GM12878 (cell line): ENCODE data around the gene CACNA1B. TPM values are rescaled to one million over a fixed set of nuclear protein-coding genes. Genes with fewer than 3 reads are reported as not detected.

Source experiments
- ATAC-seq: fragments of 200-7000 bp; cut with Tn5 transposase; 3 replicates; pipeline ENCODE4 v1.9.1; 2020; ENCODE audit warnings: mild to moderate bottlenecking, moderate library complexity
- BruUV-seq: library from RNA; stranded (reverse); fragments of 400-500 nt; replicated peaks from 2 replicates; lab custom pipeline; 2021; lab: Mats Ljungman, UMichigan
- CTCF ChIA-PET: fragments of 300-600 bp; sonication (Branson Sonifier 250); formaldehyde crosslinking; extraction: SDS; loops from one replicate; lab custom pipeline; 2021; ENCODE audit warnings: inconsistent platforms; lab: Yijun Ruan, JAX
- POLR2A ChIA-PET: fragments of 350-600 bp; formaldehyde crosslinking; extraction: SDS; loops from one replicate; lab custom pipeline; 2021; ENCODE audit warnings: inconsistent platforms; lab: Charles Lee
- RAD21 ChIA-PET: fragments of 300-600 bp; sonication (Branson Sonifier 250); formaldehyde crosslinking; loops from one replicate; lab custom pipeline; 2023; ENCODE audit warnings: antibody characterized with exemption; ENCODE audit not compliant: unreplicated experiment; lab: Charles Lee
- SMC1A ChIA-PET: fragments of 300-600 bp; sonication (Branson Sonifier 250); formaldehyde crosslinking; loops from one replicate; lab custom pipeline; 2023; ENCODE audit not compliant: unreplicated experiment, uncharacterized antibody; lab: Charles Lee
- DNase-seq: peaks from one replicate; pipeline ENCODE4 v3.0.0-alpha.2; 2011; ENCODE audit warnings: low read depth, low spot score
- FAIRE-seq: peaks from 3 replicates; lab custom pipeline; 2011; peaks lifted over from hg19 to GRCh38; lab: Jason Lieb, UNC
- H2AFZ ChIP-seq: 2 replicates; pipeline ENCODE4 v1.6.0; 2011; ENCODE audit warnings: low read depth, low read length, control low read depth; ENCODE audit not compliant: control insufficient read depth
- H3K27ac ChIP-seq: 2 replicates; pipeline ENCODE4 v1.5.1; 2011; ENCODE audit warnings: control low read depth; ENCODE audit not compliant: control insufficient read depth, insufficient read depth
- H3K27me3 ChIP-seq, 2 experiments: replicated peaks in 1 of 2; 2 replicates each; pipeline versions ENCODE4 v1.6.0 to v1.6.1; 2011; ENCODE audit warnings: low read length in 1 of 2; ENCODE audit not compliant: control insufficient read depth in 2 of 2, insufficient read depth in 2 of 2
- H3K36me3 ChIP-seq, 2 experiments: 2 replicates each; pipeline ENCODE4 v1.5.1; 2011; ENCODE audit warnings: low read length in 1 of 2; ENCODE audit not compliant: control insufficient read depth in 2 of 2, insufficient read depth in 2 of 2
- H3K4me1 ChIP-seq: 2 replicates; pipeline ENCODE4 v1.6.1; 2011; ENCODE audit warnings: mild to moderate bottlenecking, low read length, moderate library complexity, mixed read lengths; ENCODE audit not compliant: control insufficient read depth, insufficient read depth
- H3K4me2 ChIP-seq: 2 replicates; pipeline ENCODE4 v1.6.0; 2011; ENCODE audit warnings: control low read depth; ENCODE audit not compliant: control insufficient read depth, insufficient read depth
- H3K4me3 ChIP-seq: fragments of 200-600 bp; sonication (generic); 2 replicates; pipeline ENCODE4 v1.5.1; 2016
- H3K79me2 ChIP-seq: 2 replicates; pipeline ENCODE4 v1.6.0; 2011; ENCODE audit warnings: low read length; ENCODE audit not compliant: control insufficient read depth, insufficient read depth
- H3K9ac ChIP-seq: 2 replicates; pipeline ENCODE4 v1.8.0; 2011; ENCODE audit warnings: low read length, control low read depth, mixed read lengths; ENCODE audit not compliant: control insufficient read depth, insufficient read depth
- H3K9me3 ChIP-seq: replicated peaks from 3 replicates; pipeline ENCODE4 v1.5.1; 2011; ENCODE audit warnings: mild to moderate bottlenecking, low read length; ENCODE audit not compliant: control insufficient read depth, insufficient read depth
- H4K20me1 ChIP-seq: 2 replicates; pipeline ENCODE4 v1.6.0; 2011; ENCODE audit not compliant: control insufficient read depth, insufficient read depth
- ATF3 ChIP-seq: IDR thresholded peaks from 2 replicates; pipeline ENCODE4 v1.6.1; 2011; ENCODE audit warnings: low read depth, mild to moderate bottlenecking, low read length, moderate library complexity, borderline replicate concordance; ENCODE audit errors: extremely low read depth
- BCL11A ChIP-seq: IDR thresholded peaks from 2 replicates; pipeline ENCODE4 v1.6.1; 2011; ENCODE audit warnings: low read depth, low read length
- IKZF2 ChIP-seq, 2 experiments: fragments of 450-650 bp; IDR thresholded peaks; 2 replicates each; pipeline ENCODE4 v1.6.1; 2017; ENCODE audit warnings: mild to moderate bottlenecking in 2 of 2, moderate library complexity in 2 of 2
- KDM1A ChIP-seq: fragments of 200-600 bp; sonication (generic); IDR thresholded peaks from 2 replicates; pipeline ENCODE4 v1.6.1; 2016; ENCODE audit warnings: borderline replicate concordance
- MEF2A ChIP-seq: IDR thresholded peaks from 2 replicates; pipeline ENCODE4 v1.6.1; 2011; ENCODE audit warnings: low read depth, mild to moderate bottlenecking, low read length, moderate library complexity; ENCODE audit not compliant: insufficient read depth
- NR2C1 ChIP-seq: fragments of 450-650 bp; IDR thresholded peaks from 2 replicates; pipeline ENCODE4 v1.6.1; 2017; ENCODE audit warnings: antibody characterized with exemption, mild to moderate bottlenecking, moderate library complexity
- RAD21 ChIP-seq: IDR thresholded peaks from 2 replicates; pipeline ENCODE4 v1.6.1; 2011; ENCODE audit warnings: mild to moderate bottlenecking, low read depth, low read length, moderate library complexity; ENCODE audit not compliant: insufficient read depth
- ZBTB40 ChIP-seq: fragments of 450-650 bp; IDR thresholded peaks from 2 replicates; pipeline ENCODE4 v1.6.1; 2016; ENCODE audit warnings: mild to moderate bottlenecking, moderate library complexity, borderline replicate concordance
- WGBS: methylation state at CpG from one replicate; pipeline ENCODE4 v1.1.6; 2016; ENCODE audit warnings: low lambda C conversion rate; ENCODE audit not compliant: insufficient replicate concordance, insufficient coverage; ENCODE audit errors: missing lambda C conversion rate; 5-methylcytosine and 5-hydroxymethylcytosine counted together
- in situ Hi-C: fragments of 300-500 bp; cut with MboI; formaldehyde crosslinking; loops from 9 replicates; pipeline ENCODE4 v1.14.3; 2018; ENCODE audit warnings: mixed read lengths
- intact Hi-C: fragments of 100-400 bp; cut with micrococcal nuclease; formaldehyde crosslinking; loops from one replicate; pipeline ENCODE4 v1.14.2; 2022; ENCODE audit not compliant: unreplicated experiment
- polyA plus RNA-seq, 11 experiments: library from polyadenylated mRNA; depleted of rRNA in 4 of 11; unstranded in 6 of 11; stranded (reverse) in 5 of 11; fragments of >200 nt; fragmentation: Nextera tagmentation in 4 of 11; fragmentation: Illumina TruSeq in 1 of 11; extraction: Ambion mirVana in 4 of 11; extraction: Trizol in 1 of 11; gene quantifications; 1 replicate in 1 of 11; 2 replicates in 10 of 11; pipeline versions ENCODE4 v1.2.1 to v1.2.3, GENCODE V29; 2011 to 2016; ENCODE audit warnings: inconsistent platforms in 2 of 11, missing spikeins in 2 of 11, low read depth in 1 of 11
- total RNA-seq, 4 experiments: library from RNA; depleted of rRNA in 3 of 4; stranded (reverse); fragments of >200 nt in 3 of 4; fragmentation: Illumina TruSeq in 1 of 4; extraction: Trizol in 1 of 4; gene quantifications; 2 replicates each; pipeline versions ENCODE4 v1.2.1 to v1.2.3, GENCODE V29; 2013 to 2021

CACNA1B gene
- total and polyA plus RNA-seq, 10 of the 15 experiments (the other 5 are each of a cell fraction or from before 2014, with no cell fraction given) = 0.01 to 0.03 (median 0.01) TPM; not detected in 7

GRCh38 chr9:138075496-138075895 is 197.9 kb downstream of the CACNA1B start:
- no peak overlapping the region for H3K27ac ChIP-seq
- no peaks in the 10 kb centered on the region for H3K27me3 ChIP-seq
- H4K20me1 ChIP-seq = no peaks in the 10 kb centered on the region
- ChIA-PET RAD21 (no interaction called here), POLR2A (no interaction called here), CTCF (no interaction called here), SMC1A (no interaction called here)
- H3K4me2 ChIP-seq = no peak overlapping the region
- TF ChIP-seq BCL11A (no peak), ATF3 (no peak), RAD21 (no peak), IKZF2 (IDR thresholded peaks at IDR 0.05) (no peak), NR2C1 (no peak), MEF2A (no peak), KDM1A (no peak), ZBTB40 (no peak)
- FAIRE-seq (no peak), ATAC-seq (no peak), DNase-seq (no peak)
- intact Hi-C loops = no loop called here
- no peaks in the 10 kb centered on the region for H3K4me1 ChIP-seq
- H3K9ac ChIP-seq = no peak overlapping the region
- H3K9me3 ChIP-seq = no peaks in the 10 kb centered on the region
- H3K4me3 ChIP-seq = no peak overlapping the region
- H3K79me2 ChIP-seq = no peaks in the 10 kb centered on the region
- WGBS = 43% methylated on average over 20 of the region's 20 CpGs
- BruUV-seq = no TSS peak
- no peaks in the 10 kb centered on the region for H3K36me3 ChIP-seq
- H2AFZ ChIP-seq = no peak overlapping the region
- in situ Hi-C loops = no loop called here
